Kidney epithelial cell (primary cell): ENCODE results near the gene C1orf94. TPM values are rescaled to one million over a fixed set of nuclear protein-coding genes. Genes with fewer than 3 reads are reported as not detected.
A peak's percentile ranks its signal among the peaks of the same experiment; 100 is the strongest.

ENCODE experiments used
- DNase-seq: peaks from one replicate; pipeline ENCODE4 v3.0.0-alpha.2; 2010; ENCODE audit warnings: low read depth
- H3K27me3 ChIP-seq: 2 replicates; pipeline ENCODE4 v1.6.0; 2011; ENCODE audit warnings: low read length; ENCODE audit not compliant: control insufficient read depth, insufficient read depth
- H3K36me3 ChIP-seq: 2 replicates; pipeline ENCODE4 v1.5.1; 2011; ENCODE audit warnings: low read length; ENCODE audit not compliant: control insufficient read depth, insufficient read depth
- H3K4me3 ChIP-seq: 2 replicates; pipeline ENCODE4 v1.5.1; 2011; ENCODE audit warnings: low read depth, mild to moderate bottlenecking, control low read depth, low read length
- total RNA-seq: library from RNA; depleted of rRNA; stranded (reverse); fragments of >200 nt; gene quantifications from 2 replicates; pipeline ENCODE4 v1.2.3, GENCODE V29; 2015
- TF ChIP-seq, protein P1 (sequence below): IDR thresholded peaks from 2 replicates; pipeline ENCODE4 v1.5.1; 2011; ENCODE audit warnings: mild to moderate bottlenecking, moderate library complexity, low read length, control low read depth, inconsistent platforms; ENCODE audit not compliant: insufficient read depth, poor library complexity, severe bottlenecking

The C1orf94 gene, protein sequence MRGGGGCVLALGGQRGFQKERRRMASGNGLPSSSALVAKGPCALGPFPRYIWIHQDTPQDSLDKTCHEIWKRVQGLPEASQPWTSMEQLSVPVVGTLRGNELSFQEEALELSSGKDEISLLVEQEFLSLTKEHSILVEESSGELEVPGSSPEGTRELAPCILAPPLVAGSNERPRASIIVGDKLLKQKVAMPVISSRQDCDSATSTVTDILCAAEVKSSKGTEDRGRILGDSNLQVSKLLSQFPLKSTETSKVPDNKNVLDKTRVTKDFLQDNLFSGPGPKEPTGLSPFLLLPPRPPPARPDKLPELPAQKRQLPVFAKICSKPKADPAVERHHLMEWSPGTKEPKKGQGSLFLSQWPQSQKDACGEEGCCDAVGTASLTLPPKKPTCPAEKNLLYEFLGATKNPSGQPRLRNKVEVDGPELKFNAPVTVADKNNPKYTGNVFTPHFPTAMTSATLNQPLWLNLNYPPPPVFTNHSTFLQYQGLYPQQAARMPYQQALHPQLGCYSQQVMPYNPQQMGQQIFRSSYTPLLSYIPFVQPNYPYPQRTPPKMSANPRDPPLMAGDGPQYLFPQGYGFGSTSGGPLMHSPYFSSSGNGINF
- not detected in 2 replicates for total RNA-seq

DNA sequence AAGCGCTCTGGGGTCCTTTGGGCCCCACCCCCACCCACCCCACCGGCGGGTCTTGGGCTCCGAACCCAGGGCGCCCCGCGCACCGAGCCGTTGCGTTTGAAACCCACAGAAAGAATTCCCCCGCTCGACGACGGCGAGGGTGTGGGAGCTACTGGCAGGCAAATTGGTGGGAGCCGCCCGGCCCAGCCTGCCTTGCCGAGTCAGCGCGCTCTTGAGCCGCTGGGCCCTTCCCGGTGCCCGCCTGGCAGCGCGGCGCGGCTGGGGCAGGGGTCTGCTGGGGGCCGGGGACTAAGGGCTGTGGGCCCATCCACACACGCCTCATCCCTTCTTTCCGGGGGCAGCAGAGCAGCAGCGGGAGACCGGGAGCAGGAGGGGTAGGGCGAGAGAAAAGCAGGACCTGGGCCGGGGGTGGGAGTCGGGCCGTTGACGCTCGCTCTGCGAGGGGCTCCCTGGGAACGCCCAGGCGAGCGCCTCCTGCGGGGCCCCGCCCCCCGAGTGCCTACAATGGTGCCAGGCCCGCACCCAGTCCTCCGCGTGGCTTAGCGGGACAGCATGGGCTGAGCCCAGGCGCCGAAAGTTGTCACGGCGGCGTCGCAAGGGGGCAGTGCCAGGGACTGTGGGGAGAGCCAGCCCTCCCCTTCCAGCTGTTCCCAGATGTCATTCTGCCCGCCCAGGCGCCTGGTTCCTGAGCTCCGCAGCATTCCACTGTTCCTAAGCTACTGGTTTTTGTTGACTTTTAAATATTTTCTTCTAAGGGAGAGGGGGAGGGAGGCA lies at the start of gene C1orf94:
Gene C1orf94, plus strand, starts transcription at position 78 of the 774 bp plus-strand sequence. CDS start 883 bp downstream, outside the sequence.
- DNase-seq = no peak
- TF ChIP-seq, protein P1, sequence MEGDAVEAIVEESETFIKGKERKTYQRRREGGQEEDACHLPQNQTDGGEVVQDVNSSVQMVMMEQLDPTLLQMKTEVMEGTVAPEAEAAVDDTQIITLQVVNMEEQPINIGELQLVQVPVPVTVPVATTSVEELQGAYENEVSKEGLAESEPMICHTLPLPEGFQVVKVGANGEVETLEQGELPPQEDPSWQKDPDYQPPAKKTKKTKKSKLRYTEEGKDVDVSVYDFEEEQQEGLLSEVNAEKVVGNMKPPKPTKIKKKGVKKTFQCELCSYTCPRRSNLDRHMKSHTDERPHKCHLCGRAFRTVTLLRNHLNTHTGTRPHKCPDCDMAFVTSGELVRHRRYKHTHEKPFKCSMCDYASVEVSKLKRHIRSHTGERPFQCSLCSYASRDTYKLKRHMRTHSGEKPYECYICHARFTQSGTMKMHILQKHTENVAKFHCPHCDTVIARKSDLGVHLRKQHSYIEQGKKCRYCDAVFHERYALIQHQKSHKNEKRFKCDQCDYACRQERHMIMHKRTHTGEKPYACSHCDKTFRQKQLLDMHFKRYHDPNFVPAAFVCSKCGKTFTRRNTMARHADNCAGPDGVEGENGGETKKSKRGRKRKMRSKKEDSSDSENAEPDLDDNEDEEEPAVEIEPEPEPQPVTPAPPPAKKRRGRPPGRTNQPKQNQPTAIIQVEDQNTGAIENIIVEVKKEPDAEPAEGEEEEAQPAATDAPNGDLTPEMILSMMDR = peak; percentile 7
- Histone ChIP-seq H3K27me3 (peaks cover 34% of the 10 kb centered on the region), H3K4me3 (no peak within 1 kb of the TSS), H3K36me3 (no peaks in the 10 kb centered on the region)

DNA sequence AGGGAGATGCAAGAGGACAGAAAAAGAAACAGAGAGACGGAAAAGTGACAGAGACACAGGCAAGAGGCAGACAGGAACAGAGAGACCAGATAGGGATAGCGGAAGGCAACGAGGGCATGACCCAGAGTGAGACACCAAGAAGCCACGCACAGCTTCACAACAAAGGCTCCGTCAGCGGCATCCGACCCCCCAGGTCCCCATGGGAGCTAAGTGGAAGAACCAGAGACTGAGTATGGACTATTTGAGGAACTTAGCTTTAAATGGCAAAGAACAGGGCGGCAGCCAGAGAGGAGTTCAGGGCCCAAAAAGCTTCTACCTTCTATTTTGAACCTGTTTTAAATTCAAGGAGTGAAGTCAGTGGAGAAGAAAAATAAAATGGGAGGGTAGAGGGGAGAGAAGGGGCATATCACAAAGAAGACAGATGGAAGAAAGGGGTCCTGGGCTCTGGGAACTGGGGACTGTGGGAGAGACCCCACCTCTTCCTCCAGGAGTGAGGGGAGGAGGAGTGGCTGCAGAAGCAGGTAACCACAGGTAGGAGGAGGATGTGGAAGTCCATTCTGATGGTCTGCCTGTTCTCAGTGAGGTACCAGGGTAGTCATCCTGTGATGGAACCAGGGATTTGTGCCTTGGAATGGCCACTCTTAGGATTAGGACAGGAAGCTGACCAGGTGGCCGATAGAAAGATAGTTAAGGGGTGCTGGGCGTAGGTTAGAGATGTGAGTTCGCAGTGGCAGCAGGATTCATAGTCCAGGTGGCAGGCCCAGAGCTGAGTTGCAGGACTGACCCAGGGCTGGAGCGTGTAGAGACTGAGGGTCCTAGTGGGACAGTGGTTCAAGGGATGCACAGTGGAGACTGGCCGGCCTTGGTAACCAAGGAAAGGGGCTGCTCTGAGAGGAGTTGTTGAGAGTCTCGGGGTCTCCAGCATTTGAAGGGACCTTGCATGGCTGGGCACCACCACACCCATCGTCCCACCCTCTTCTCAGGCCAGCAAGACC lies 49.4 kb upstream of the C1orf94 start:
- Histone ChIP-seq H3K27me3 (no peaks in the 10 kb centered on the region), H3K36me3 (no peaks in the 10 kb centered on the region), H3K4me3 (no peak overlapping the region)
- no peak for DNase-seq
- TF ChIP-seq, protein P1 = no peak

DNA sequence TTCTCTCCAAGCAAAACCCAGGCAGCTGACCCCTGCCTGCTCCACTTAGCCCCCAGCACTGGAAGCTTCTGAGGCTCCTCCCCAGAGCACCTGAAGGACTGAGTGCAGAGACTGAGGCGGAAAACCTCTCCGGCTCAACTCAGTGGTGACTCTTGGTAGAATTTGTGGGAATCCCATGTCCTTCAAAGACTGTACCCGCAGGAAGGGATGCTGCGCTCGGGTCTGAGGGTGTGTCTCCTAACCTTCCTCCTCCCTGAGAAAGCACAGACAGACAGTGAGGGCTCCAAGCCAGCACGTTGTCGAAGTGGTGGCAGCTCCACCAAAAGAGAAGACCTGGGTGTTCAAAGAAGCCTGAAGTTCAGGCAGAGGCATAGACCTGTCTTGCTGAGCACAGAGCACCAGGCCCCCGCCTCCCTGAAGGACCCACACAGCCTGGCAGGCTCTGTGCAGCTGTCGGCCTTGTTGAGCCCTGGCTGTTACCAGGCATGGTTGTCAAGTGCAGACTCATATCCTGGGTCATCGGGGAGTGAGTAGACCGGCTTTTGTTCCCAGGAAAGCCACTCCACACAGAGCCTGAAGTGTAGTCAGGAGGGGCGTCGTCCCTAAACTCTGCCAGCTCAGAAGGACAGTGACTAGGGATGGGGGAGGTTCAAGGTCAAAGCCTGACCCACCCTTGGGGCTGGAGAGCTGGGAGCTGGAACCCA lies 48.4 kb upstream of the C1orf94 start:
- DNase-seq = no peak
- Histone ChIP-seq H3K4me3 (no peak overlapping the region), H3K27me3 (no peaks in the 10 kb centered on the region), H3K36me3 (no peaks in the 10 kb centered on the region)
- TF ChIP-seq, protein P1 = no peak

DNA sequence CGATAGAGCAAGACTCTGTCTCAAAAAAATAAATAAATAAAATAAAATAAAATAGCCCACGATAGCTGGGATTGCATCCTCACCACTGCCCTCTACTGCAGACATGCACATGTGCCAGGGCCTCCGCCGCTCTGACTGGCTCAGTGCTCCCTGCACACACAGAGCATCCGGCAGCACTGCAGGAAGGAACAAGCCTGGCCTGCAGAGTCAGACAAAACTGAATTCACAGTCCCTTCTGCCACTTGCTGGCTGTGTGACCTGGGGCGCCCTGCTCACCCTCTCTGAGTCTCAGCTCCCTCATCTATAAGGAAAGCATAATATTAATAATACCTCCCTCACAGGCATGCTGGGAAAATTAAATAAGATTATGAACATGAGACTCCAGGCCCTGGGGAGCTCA lies 47.1 kb upstream of the C1orf94 start:
- no peak for DNase-seq
- H3K27me3 ChIP-seq = no peaks in the 10 kb centered on the region
- H3K4me3 ChIP-seq = no peak overlapping the region
- TF ChIP-seq, protein P1 = no peak
- no peaks in the 10 kb centered on the region for H3K36me3 ChIP-seq

DNA sequence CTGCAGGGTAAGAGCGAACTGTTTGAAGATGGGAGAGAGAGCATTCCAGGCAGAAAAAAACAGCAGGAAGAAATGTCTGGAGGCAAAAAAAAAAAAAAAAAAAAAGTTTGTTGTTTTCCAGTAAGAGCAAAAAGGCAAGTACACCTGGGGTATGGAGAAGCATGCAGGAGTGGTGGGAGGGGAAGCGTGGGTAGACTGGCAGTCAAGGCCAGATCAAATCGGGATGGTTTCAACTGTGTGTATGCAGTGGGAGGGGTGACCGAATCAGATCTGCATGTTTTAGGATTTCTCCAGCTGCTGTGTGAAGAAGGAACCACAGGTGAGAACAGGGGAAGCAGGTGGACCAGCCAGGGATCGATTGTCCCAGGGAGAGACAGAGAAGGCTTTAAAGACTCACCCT lies 46.4 kb upstream of the C1orf94 start:
- no peak overlapping the region for H3K4me3 ChIP-seq
- DNase-seq = no peak
- H3K36me3 ChIP-seq = no peaks in the 10 kb centered on the region
- no peaks in the 10 kb centered on the region for H3K27me3 ChIP-seq
- TF ChIP-seq, protein P1 = no peak
